SK-N-SH (cell line): ENCODE measurements around the gene CABLES2. TPM values are rescaled to one million over a fixed set of nuclear protein-coding genes. Genes with fewer than 3 reads are reported as not detected.
"Not testable (repeated sequence)": the region's sequence is repeated elsewhere in the genome, so short reads cannot be mapped to it uniquely, and the experiment has no call there.

Experiments
- CTCF ChIA-PET: fragments of 300-600, 350-600 bp; formaldehyde crosslinking; extraction: SDS; loops from one replicate; lab custom pipeline; 2021; lab: Yijun Ruan, JAX
- POLR2A ChIA-PET: fragments of 350-600 bp; sonication (Branson Sonifier 250); formaldehyde crosslinking; extraction: SDS; loops from one replicate; lab custom pipeline; 2020; ENCODE audit warnings: antibody characterized with exemption, inconsistent platforms; lab: Yijun Ruan, JAX
- DNase-seq: peaks from one replicate; pipeline ENCODE4 v3.0.0; 2012
- H2AFZ ChIP-seq: fragments of 200-600 bp; sonication (generic); 2 replicates; pipeline ENCODE4 v1.8.1; 2016; ENCODE audit warnings: antibody characterized with exemption, mild to moderate bottlenecking, low read depth
- H3F3A ChIP-seq: fragments of 200-600 bp; sonication (generic); replicated peaks from 2 replicates; pipeline ENCODE3; 2016; ENCODE audit warnings: antibody characterized with exemption, mild to moderate bottlenecking; ENCODE audit not compliant: insufficient read depth
- H3K27ac ChIP-seq, 2 experiments: fragments of 200-500 bp in 1 of 2; fragments of 200-600 bp in 1 of 2; sonication (Bioruptor generic) in 1 of 2; sonication (generic), shearing (Covaris generic) in 1 of 2; 2 replicates each; pipeline versions ENCODE4 v1.5.1 to v1.6.1; 2014 to 2016; ENCODE audit warnings: low read depth in 2 of 2, inconsistent platforms in 1 of 2, low read length in 1 of 2, mild to moderate bottlenecking in 1 of 2, mixed read lengths in 1 of 2
- H3K27me3 ChIP-seq: fragments of 200-600 bp; sonication (generic), shearing (Covaris generic); 2 replicates; pipeline ENCODE4 v1.6.1; 2016; ENCODE audit warnings: mixed run types; ENCODE audit not compliant: insufficient read depth
- H3K36me3 ChIP-seq, 2 experiments: fragments of 200-500 bp in 1 of 2; fragments of 200-600 bp in 1 of 2; sonication (Bioruptor generic) in 1 of 2; sonication (generic) in 1 of 2; replicated peaks in 1 of 2; 2 replicates each; pipeline versions ENCODE3 to v1.5.1; 2014 to 2016; ENCODE audit warnings: low read length in 1 of 2, mild to moderate bottlenecking in 1 of 2; ENCODE audit not compliant: insufficient read depth in 2 of 2, control insufficient read depth in 1 of 2
- H3K4me1 ChIP-seq, 2 experiments: fragments of 200-500 bp in 1 of 2; fragments of 200-600 bp in 1 of 2; sonication (Bioruptor generic) in 1 of 2; sonication (generic), shearing (Covaris generic) in 1 of 2; 2 replicates each; pipeline versions ENCODE4 v1.5.1 to v1.6.1; 2014 to 2016; ENCODE audit warnings: low read depth in 1 of 2, low read length in 1 of 2, mixed run types in 1 of 2; ENCODE audit not compliant: insufficient read depth in 2 of 2, control insufficient read depth in 1 of 2
- H3K4me2 ChIP-seq: fragments of 200-600 bp; sonication (generic), shearing (Covaris generic); 2 replicates; pipeline ENCODE4 v1.6.1; 2017; ENCODE audit warnings: mixed run types
- H3K4me3 ChIP-seq, 2 experiments: fragments of 200-500 bp in 1 of 2; fragments of 200-600 bp in 1 of 2; sonication (Bioruptor generic) in 1 of 2; sonication (generic), shearing (Covaris generic) in 1 of 2; 2 replicates each; pipeline versions ENCODE4 v1.5.1 to v1.8.1; 2014 to 2016; ENCODE audit warnings: low read depth in 2 of 2, inconsistent platforms in 1 of 2, low read length in 1 of 2, mild to moderate bottlenecking in 1 of 2, mixed read lengths in 1 of 2, moderate library complexity in 1 of 2
- H3K79me2 ChIP-seq: fragments of 200-600 bp; sonication (generic); 2 replicates; pipeline ENCODE4 v1.8.1; 2017; ENCODE audit warnings: mild to moderate bottlenecking; ENCODE audit not compliant: insufficient read depth
- H3K9ac ChIP-seq: fragments of 200-600 bp; sonication (generic); 2 replicates; pipeline ENCODE4 v1.6.1; 2017; ENCODE audit warnings: mixed run types
- H3K9me2 ChIP-seq: fragments of 200-600 bp; sonication (generic); 2 replicates; pipeline ENCODE4 v1.6.1; 2017; ENCODE audit warnings: mixed run types
- H3K9me3 ChIP-seq: fragments of 200-600 bp; sonication (generic); 2 replicates; pipeline ENCODE4 v1.6.1; 2017; ENCODE audit warnings: mixed run types, mild to moderate bottlenecking, moderate library complexity
- H4K20me1 ChIP-seq: fragments of 200-600 bp; sonication (generic); 2 replicates; pipeline ENCODE4 v1.6.1; 2017; ENCODE audit warnings: mild to moderate bottlenecking, mixed run types; ENCODE audit not compliant: insufficient read depth
- CHD2 ChIP-seq: fragments of 150-350 bp; IDR thresholded peaks from 2 replicates; pipeline ENCODE4 v1.6.1; 2018; ENCODE audit warnings: low read length; ENCODE audit not compliant: partially characterized antibody
- ELF1 ChIP-seq: IDR thresholded peaks from 2 replicates; pipeline ENCODE4 v1.4.0; 2012
- EP300 ChIP-seq, 2 experiments: IDR thresholded peaks; 2 replicates each; pipeline versions ENCODE4 v1.4.0 to v1.6.1; 2012; ENCODE audit warnings: borderline replicate concordance in 1 of 2, low read depth in 1 of 2, low read length in 1 of 2
- EZH2phosphoT487 ChIP-seq: fragments of 200-600 bp; sonication (generic); IDR thresholded peaks from 2 replicates; pipeline ENCODE4 v1.6.1; 2017; ENCODE audit warnings: low read depth, mixed run types, mild to moderate bottlenecking, antibody characterized with exemption, moderate library complexity, borderline replicate concordance
- FOSL2 ChIP-seq: IDR thresholded peaks from 2 replicates; pipeline ENCODE4 v1.4.0; 2012; ENCODE audit warnings: low read depth, mild to moderate bottlenecking, moderate library complexity, borderline replicate concordance
- GABPA ChIP-seq: IDR thresholded peaks from 2 replicates; pipeline ENCODE4 v1.4.0; 2012; ENCODE audit warnings: low read depth, mild to moderate bottlenecking
- JUND ChIP-seq: IDR thresholded peaks from 2 replicates; pipeline ENCODE4 v1.4.0; 2012
- MXI1 ChIP-seq: IDR thresholded peaks from 2 replicates; pipeline ENCODE4 v1.6.1; 2012; ENCODE audit warnings: mild to moderate bottlenecking, low read depth, low read length, improper control_type of control experiment
- NRF1 ChIP-seq: IDR thresholded peaks from 2 replicates; pipeline ENCODE4 v1.6.1; 2012; ENCODE audit warnings: low read depth, mild to moderate bottlenecking, low read length
- RCOR1 ChIP-seq: fragments of 150-350 bp; IDR thresholded peaks from 2 replicates; pipeline ENCODE4 v1.6.1; 2017; ENCODE audit warnings: antibody characterized with exemption, low read length
- RFX5 ChIP-seq: IDR thresholded peaks from 2 replicates; pipeline ENCODE4 v1.6.1; 2012; ENCODE audit warnings: mild to moderate bottlenecking, improper control_type of control experiment, low read length
- RXRA ChIP-seq: IDR thresholded peaks from 2 replicates; pipeline ENCODE4 v1.4.0; 2012; ENCODE audit warnings: low read depth, mild to moderate bottlenecking, borderline replicate concordance
- YY1 ChIP-seq: IDR thresholded peaks from 2 replicates; pipeline ENCODE4 v1.4.0; 2012; ENCODE audit warnings: low read depth, mild to moderate bottlenecking
- WGBS: methylation state at CpG from one replicate; pipeline ENCODE4 v1.1.6; 2017; ENCODE audit warnings: low lambda C conversion rate; 5-methylcytosine and 5-hydroxymethylcytosine counted together
- polyA plus RNA-seq, 3 experiments: library from polyadenylated mRNA; depleted of rRNA; stranded (reverse); fragments of >200 nt; gene quantifications; 2 replicates each; pipeline ENCODE4 v1.2.3, GENCODE V29; 2012
- TF ChIP-seq, protein P1 (sequence below): IDR thresholded peaks from 2 replicates; pipeline ENCODE4; 2012
- TF ChIP-seq, protein P2 (sequence below): IDR thresholded peaks from 2 replicates; pipeline ENCODE4 v1.4.0; 2012; ENCODE audit warnings: low read depth
- TF ChIP-seq, protein P3 (sequence below): IDR thresholded peaks from 2 replicates; pipeline ENCODE4 v1.4.0; 2012; ENCODE audit warnings: low read depth, borderline replicate concordance

Gene CABLES2
- polyA plus RNA-seq, 1 of the 3 experiments (the other 2 are of a cell fraction), result 4.8 TPM

DNA sequence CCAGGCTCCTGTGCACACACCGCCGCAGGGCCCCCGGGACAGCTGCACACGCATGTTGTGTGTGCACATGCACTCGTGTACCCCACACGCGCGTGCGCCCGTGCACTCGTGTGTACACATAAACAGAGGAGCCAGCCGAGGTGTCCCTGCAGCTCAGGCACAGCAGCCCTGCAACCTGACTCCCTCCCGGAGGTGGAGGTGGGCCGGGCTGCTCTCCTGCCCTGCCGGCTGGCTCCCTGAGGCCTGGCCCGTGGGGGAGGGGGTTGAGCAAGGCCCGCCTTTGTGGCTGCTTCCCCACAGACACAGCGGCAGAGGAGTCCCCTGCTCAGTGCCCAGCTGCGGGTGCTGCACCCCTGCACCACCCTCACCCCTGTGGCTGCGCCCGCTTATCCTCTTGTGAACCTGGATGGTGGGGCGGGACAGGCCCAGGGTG lies 19.6 kb upstream of the CABLES2 start:
- H3K4me1 ChIP-seq, result no peaks in the 10 kb centered on the region; a peak in 1 of 4 replicates
- no peaks in the 10 kb centered on the region for H3K9me3 ChIP-seq
- H3K4me2 ChIP-seq, result no peak overlapping the region
- peaks cover 6% of the 10 kb centered on the region; the same call in 1 of the 2 replicates for H3K27me3 ChIP-seq
- H3K27ac ChIP-seq, result no peak overlapping the region
- no peaks in the 10 kb centered on the region for H3K36me3 ChIP-seq
- no peak overlapping the region for H3K9ac ChIP-seq
- no peak overlapping the region for H2AFZ ChIP-seq
- TF ChIP-seq RCOR1 (no peak), RFX5 (no peak), GABPA (no peak), EZH2phosphoT487 (no peak), MXI1 (no peak), ELF1 (no peak), JUND (no peak), EP300 (IDR thresholded peaks at IDR 0.05; ENCODE audit: borderline replicate concordance in 1 of 2, low read depth in 1 of 2, low read length in 1 of 2) (no peak), CHD2 (no peak), FOSL2 (no peak), NRF1 (no peak), YY1 (no peak), RXRA (no peak)
- TF ChIP-seq, protein P1, sequence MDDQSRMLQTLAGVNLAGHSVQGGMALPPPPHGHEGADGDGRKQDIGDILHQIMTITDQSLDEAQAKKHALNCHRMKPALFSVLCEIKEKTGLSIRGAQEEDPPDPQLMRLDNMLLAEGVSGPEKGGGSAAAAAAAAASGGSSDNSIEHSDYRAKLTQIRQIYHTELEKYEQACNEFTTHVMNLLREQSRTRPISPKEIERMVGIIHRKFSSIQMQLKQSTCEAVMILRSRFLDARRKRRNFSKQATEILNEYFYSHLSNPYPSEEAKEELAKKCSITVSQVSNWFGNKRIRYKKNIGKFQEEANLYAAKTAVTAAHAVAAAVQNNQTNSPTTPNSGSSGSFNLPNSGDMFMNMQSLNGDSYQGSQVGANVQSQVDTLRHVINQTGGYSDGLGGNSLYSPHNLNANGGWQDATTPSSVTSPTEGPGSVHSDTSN, result no peak
- TF ChIP-seq, protein P2, sequence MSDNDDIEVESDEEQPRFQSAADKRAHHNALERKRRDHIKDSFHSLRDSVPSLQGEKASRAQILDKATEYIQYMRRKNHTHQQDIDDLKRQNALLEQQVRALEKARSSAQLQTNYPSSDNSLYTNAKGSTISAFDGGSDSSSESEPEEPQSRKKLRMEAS, result no peak
- TF ChIP-seq, protein P3, sequence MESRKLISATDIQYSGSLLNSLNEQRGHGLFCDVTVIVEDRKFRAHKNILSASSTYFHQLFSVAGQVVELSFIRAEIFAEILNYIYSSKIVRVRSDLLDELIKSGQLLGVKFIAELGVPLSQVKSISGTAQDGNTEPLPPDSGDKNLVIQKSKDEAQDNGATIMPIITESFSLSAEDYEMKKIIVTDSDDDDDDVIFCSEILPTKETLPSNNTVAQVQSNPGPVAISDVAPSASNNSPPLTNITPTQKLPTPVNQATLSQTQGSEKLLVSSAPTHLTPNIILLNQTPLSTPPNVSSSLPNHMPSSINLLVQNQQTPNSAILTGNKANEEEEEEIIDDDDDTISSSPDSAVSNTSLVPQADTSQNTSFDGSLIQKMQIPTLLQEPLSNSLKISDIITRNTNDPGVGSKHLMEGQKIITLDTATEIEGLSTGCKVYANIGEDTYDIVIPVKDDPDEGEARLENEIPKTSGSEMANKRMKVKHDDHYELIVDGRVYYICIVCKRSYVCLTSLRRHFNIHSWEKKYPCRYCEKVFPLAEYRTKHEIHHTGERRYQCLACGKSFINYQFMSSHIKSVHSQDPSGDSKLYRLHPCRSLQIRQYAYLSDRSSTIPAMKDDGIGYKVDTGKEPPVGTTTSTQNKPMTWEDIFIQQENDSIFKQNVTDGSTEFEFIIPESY, result no peak
- no peaks in the 10 kb centered on the region for H3F3A ChIP-seq
- H3K4me3 ChIP-seq, result no peak overlapping the region
- no peak for DNase-seq
- no peaks in the 10 kb centered on the region for H3K79me2 ChIP-seq
- H3K9me2 ChIP-seq, result no peaks in the 10 kb centered on the region
- CTCF ChIA-PET, result interaction anchor here (1.1 kb wide), 1 partner anchor 17 kb away, joined by 3 read pairs; no protein-coding TSS in a partner anchor
- H4K20me1 ChIP-seq, result no peaks in the 10 kb centered on the region
- POLR2A ChIA-PET, result no interaction called here
- 83% methylated on average over 10 of the region's 22 CpGs for WGBS

DNA sequence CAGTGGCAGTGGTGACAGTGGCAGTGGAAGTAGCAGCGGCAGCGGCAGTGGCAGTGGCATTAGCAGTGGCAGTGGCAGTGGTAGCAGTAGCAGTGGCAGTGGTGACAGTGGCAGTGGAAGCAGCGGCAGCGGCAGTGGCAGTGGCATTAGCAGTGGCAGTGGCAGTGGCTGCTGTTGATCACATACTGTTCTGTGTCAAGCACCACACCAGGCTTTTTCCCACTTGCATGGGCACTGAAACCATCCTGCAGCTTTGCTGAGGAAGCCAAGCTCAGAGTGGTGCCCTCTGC lies 18.9 kb upstream of the CABLES2 start:
- H3K9ac ChIP-seq, H3K27me3 ChIP-seq, DNase-seq, H3K9me2 ChIP-seq, H4K20me1 ChIP-seq, POLR2A ChIA-PET, H3K27ac ChIP-seq, H3F3A ChIP-seq, H3K4me2 ChIP-seq, H3K36me3 ChIP-seq, H3K4me3 ChIP-seq, H3K4me1 ChIP-seq, H3K9me3 ChIP-seq, H2AFZ ChIP-seq, H3K79me2 ChIP-seq: not testable (repeated sequence)
- WGBS, result 96% methylated on average over 4 of the region's 4 CpGs
- CTCF ChIA-PET, result interaction anchor here (1.1 kb wide), 1 partner anchor 16 kb away, joined by 3 read pairs; no protein-coding TSS in a partner anchor
